Muscle layer of duodenum (tissue), 2 donors: ENCODE data around the gene RYR2.
"Not testable (repeated sequence)": the region's sequence is repeated elsewhere in the genome, so short reads cannot be mapped to it uniquely, and the experiment has no call there.

ENCODE experiments used
- H3K27ac ChIP-seq: one replicate; pipeline ENCODE4 v1.7.0; 2013; ENCODE audit warnings: mild to moderate bottlenecking, low read length
- H3K27me3 ChIP-seq: one replicate; pipeline ENCODE4 v1.7.0; 2013; ENCODE audit warnings: low read depth, mild to moderate bottlenecking, control low read depth, low read length
- H3K36me3 ChIP-seq, 2 donors: one replicate each; pipeline ENCODE4 v1.7.0; 2013; ENCODE audit warnings: low read length in 2 of 2, control low read depth in 1 of 2, mild to moderate bottlenecking in 1 of 2; ENCODE audit not compliant: insufficient read depth in 2 of 2, control insufficient read depth in 1 of 2
- H3K4me1 ChIP-seq, 2 donors: one replicate each; pipeline ENCODE4 v1.7.0; 2013; ENCODE audit warnings: low read length in 2 of 2, mild to moderate bottlenecking in 2 of 2, control low read depth in 1 of 2, moderate library complexity in 1 of 2; ENCODE audit not compliant: insufficient read depth in 2 of 2, control insufficient read depth in 1 of 2
- H3K4me3 ChIP-seq, 2 donors: one replicate each; pipeline ENCODE4 v1.7.0; 2013; ENCODE audit warnings: low read length in 2 of 2, low read depth in 1 of 2, mild to moderate bottlenecking in 1 of 2
- H3K9me3 ChIP-seq, 2 donors: one replicate each; pipeline ENCODE4 v1.7.0; 2013; ENCODE audit warnings: low read length in 2 of 2, control low read depth in 1 of 2, mild to moderate bottlenecking in 1 of 2; ENCODE audit not compliant: control insufficient read depth in 1 of 2
- donor health status: healthy.

The RYR2 gene

GRCh38 chr1:237145379-237146135 lies 103.6 kb downstream of the RYR2 start:
- Histone ChIP-seq H3K27ac (peak overlapping the region; percentile 30), H3K4me1 (peaks cover 0 to 23% of the 10 kb centered on the region in 2 donors), H3K4me3 (no peak overlapping the region), H3K36me3 (no peaks in the 10 kb centered on the region), H3K9me3 (no peaks in the 10 kb centered on the region), H3K27me3 (no peaks in the 10 kb centered on the region)

- H3K27me3 ChIP-seq, result no peaks in the 10 kb centered on the region
- no peaks in the 10 kb centered on the region for H3K9me3 ChIP-seq
- no peak overlapping the region for H3K27ac ChIP-seq
- no peaks in the 10 kb centered on the region for H3K36me3 ChIP-seq
- no peak overlapping the region for H3K4me3 ChIP-seq
- H3K4me1 ChIP-seq, result peaks cover 0 to 23% of the 10 kb centered on the region in 2 donors
Measured at GRCh38 chr1:237146241-237146640, 104.3 kb downstream of the RYR2 start.

GRCh38 chr1:237149857-237150256 lies 107.9 kb downstream of the RYR2 start:
- H3K36me3 ChIP-seq, result no peaks in the 10 kb centered on the region
- no peaks in the 10 kb centered on the region for H3K27me3 ChIP-seq
- H3K27ac ChIP-seq, result no peak overlapping the region
- H3K4me1 ChIP-seq, result peaks cover 0 to 22% of the 10 kb centered on the region in 2 donors
- no peak overlapping the region for H3K4me3 ChIP-seq
- no peaks in the 10 kb centered on the region for H3K9me3 ChIP-seq

GRCh38 chr1:237151979-237152378 lies 110.0 kb downstream of the RYR2 start:
- not testable (repeated sequence) for H3K9me3 ChIP-seq, H3K27me3 ChIP-seq, H3K4me3 ChIP-seq, H3K36me3 ChIP-seq, H3K27ac ChIP-seq
- H3K4me1 ChIP-seq, result peaks cover 0 to 15% of the 10 kb centered on the region in 2 donors

- peaks cover 0 to 7% of the 10 kb centered on the region in 2 donors for H3K4me1 ChIP-seq
- no peaks in the 10 kb centered on the region for H3K27me3 ChIP-seq
- H3K27ac ChIP-seq, result no peak overlapping the region
- H3K36me3 ChIP-seq, result no peaks in the 10 kb centered on the region
- H3K4me3 ChIP-seq, result no peak overlapping the region
- H3K9me3 ChIP-seq, result no peaks in the 10 kb centered on the region
Measured at GRCh38 chr1:237152506-237153335, 110.7 kb downstream of the RYR2 start.

- no peaks in the 10 kb centered on the region for H3K36me3 ChIP-seq
- no peaks in the 10 kb centered on the region for H3K9me3 ChIP-seq
- H3K27me3 ChIP-seq, result no peaks in the 10 kb centered on the region
- H3K4me3 ChIP-seq, result no peak overlapping the region
- H3K27ac ChIP-seq, result no peak overlapping the region
- peaks cover 0 to 6% of the 10 kb centered on the region in 2 donors for H3K4me1 ChIP-seq
Measured at GRCh38 chr1:237154157-237154556, 112.2 kb downstream of the RYR2 start.

- H3K4me3 ChIP-seq, result no peak overlapping the region
- H3K9me3 ChIP-seq, result peaks cover 0 to 2% of the 10 kb centered on the region in 2 donors
- H3K27ac ChIP-seq, result no peak overlapping the region
- no peaks in the 10 kb centered on the region for H3K27me3 ChIP-seq
- no peaks in the 10 kb centered on the region for H3K36me3 ChIP-seq
- H3K4me1 ChIP-seq, result no peaks in the 10 kb centered on the region
Measured at GRCh38 chr1:237164406-237165352, 122.7 kb downstream of the RYR2 start.

GRCh38 chr1:237166086-237166485 lies 124.1 kb downstream of the RYR2 start:
- H3K9me3 ChIP-seq, result peaks cover 0 to 2% of the 10 kb centered on the region in 2 donors
- no peak overlapping the region for H3K27ac ChIP-seq
- no peaks in the 10 kb centered on the region for H3K27me3 ChIP-seq
- H3K36me3 ChIP-seq, result no peaks in the 10 kb centered on the region
- H3K4me3 ChIP-seq, result no peak overlapping the region
- H3K4me1 ChIP-seq, result no peaks in the 10 kb centered on the region

GRCh38 chr1:237166593-237167101 lies 124.7 kb downstream of the RYR2 start:
- Histone ChIP-seq H3K27ac (no peak overlapping the region), H3K4me1 (no peaks in the 10 kb centered on the region), H3K27me3 (no peaks in the 10 kb centered on the region), H3K9me3 (peaks cover 0 to 2% of the 10 kb centered on the region in 2 donors), H3K4me3 (no peak overlapping the region), H3K36me3 (no peaks in the 10 kb centered on the region)

GRCh38 chr1:237170149-237170548 lies 128.2 kb downstream of the RYR2 start:
- H3K27ac ChIP-seq, result no peak overlapping the region
- H3K36me3 ChIP-seq, result no peaks in the 10 kb centered on the region
- H3K9me3 ChIP-seq, result peaks cover 0 to 2% of the 10 kb centered on the region in 2 donors
- H3K4me3 ChIP-seq, result no peak overlapping the region
- H3K4me1 ChIP-seq, result no peaks in the 10 kb centered on the region
- H3K27me3 ChIP-seq, result no peaks in the 10 kb centered on the region
